Hepatocyte (in vitro differentiated cells): ENCODE results near the gene PDE8B.

Source experiments
- EZH2 ChIP-seq: fragments of 200-600 bp; sonication (generic); IDR thresholded peaks from 2 replicates; pipeline ENCODE4 v1.6.1; 2016; ENCODE audit warnings: antibody characterized with exemption, mild to moderate bottlenecking, borderline replicate concordance
- EZH2phosphoT487 ChIP-seq: fragments of 200-600 bp; sonication (generic); IDR thresholded peaks from one replicate; pipeline ENCODE4 v1.6.1; 2018; ENCODE audit warnings: antibody characterized with exemption, mild to moderate bottlenecking, low read depth, moderate library complexity; ENCODE audit not compliant: unreplicated experiment, severe bottlenecking
- TF ChIP-seq, protein P1 (sequence below): fragments of 200-600 bp; sonication (generic); IDR thresholded peaks from 2 replicates; pipeline ENCODE4 v1.5.1; 2016; ENCODE audit warnings: antibody characterized with exemption, mild to moderate bottlenecking; ENCODE audit not compliant: poor library complexity

DNA sequence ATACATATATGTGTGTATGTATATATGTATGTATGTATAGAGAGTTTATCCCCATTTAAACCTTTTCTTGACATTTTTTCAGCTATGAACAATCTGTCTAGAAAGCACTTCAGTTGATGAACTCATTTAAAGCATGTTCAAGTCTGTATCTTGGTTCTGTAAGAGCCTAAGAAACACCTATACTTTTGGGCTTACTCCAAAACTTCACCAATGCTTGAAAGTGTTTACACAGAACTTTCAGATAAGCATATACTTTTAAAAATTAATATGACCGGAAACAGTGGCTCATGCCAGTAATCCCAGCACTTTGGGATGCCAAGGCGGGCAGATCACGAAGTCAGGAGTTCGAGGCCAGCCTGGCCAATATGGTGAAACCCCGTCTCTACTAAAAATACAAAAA, 250.8 kb downstream of the PDE8B start:
- TF ChIP-seq, protein P1, sequence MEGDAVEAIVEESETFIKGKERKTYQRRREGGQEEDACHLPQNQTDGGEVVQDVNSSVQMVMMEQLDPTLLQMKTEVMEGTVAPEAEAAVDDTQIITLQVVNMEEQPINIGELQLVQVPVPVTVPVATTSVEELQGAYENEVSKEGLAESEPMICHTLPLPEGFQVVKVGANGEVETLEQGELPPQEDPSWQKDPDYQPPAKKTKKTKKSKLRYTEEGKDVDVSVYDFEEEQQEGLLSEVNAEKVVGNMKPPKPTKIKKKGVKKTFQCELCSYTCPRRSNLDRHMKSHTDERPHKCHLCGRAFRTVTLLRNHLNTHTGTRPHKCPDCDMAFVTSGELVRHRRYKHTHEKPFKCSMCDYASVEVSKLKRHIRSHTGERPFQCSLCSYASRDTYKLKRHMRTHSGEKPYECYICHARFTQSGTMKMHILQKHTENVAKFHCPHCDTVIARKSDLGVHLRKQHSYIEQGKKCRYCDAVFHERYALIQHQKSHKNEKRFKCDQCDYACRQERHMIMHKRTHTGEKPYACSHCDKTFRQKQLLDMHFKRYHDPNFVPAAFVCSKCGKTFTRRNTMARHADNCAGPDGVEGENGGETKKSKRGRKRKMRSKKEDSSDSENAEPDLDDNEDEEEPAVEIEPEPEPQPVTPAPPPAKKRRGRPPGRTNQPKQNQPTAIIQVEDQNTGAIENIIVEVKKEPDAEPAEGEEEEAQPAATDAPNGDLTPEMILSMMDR = no peak
- TF ChIP-seq EZH2 = no peak
- no peak for TF ChIP-seq EZH2phosphoT487
